Gastroesophageal sphincter (tissue), 3 donors: Measurements from ENCODE around the gene NCK2.

Experiments used
- CTCF ChIP-seq, 4 experiments: fragments of 200-600 bp in 2 of 4; fragments of 450-650 bp in 2 of 4; sonication (generic) in 1 of 4; IDR thresholded peaks; one replicate each; pipeline ENCODE4 v1.5.1; 2017 to 2019; ENCODE audit warnings: antibody characterized with exemption in 4 of 4, mild to moderate bottlenecking in 2 of 4, moderate library complexity in 2 of 4
- EP300 ChIP-seq: sonication (generic); formaldehyde crosslinking; IDR thresholded peaks from one replicate; pipeline ENCODE4 v1.6.1; 2017; ENCODE audit warnings: antibody characterized with exemption, mild to moderate bottlenecking
- POLR2A ChIP-seq, 2 donors: fragments of 450-650 bp; IDR thresholded peaks; one replicate each; pipeline ENCODE4 v1.6.1; 2017; ENCODE audit warnings: antibody characterized with exemption in 2 of 2, mild to moderate bottlenecking in 2 of 2, moderate library complexity in 1 of 2
- POLR2AphosphoS5 ChIP-seq: sonication (generic); formaldehyde crosslinking; IDR thresholded peaks from one replicate; pipeline ENCODE4 v1.6.1; 2017; ENCODE audit warnings: antibody characterized with exemption

GRCh38 chr2:105888625-105889024 is 143.9 kb downstream of the NCK2 start:
- TF ChIP-seq CTCF (IDR thresholded peaks at IDR 0.05) (no peak), POLR2AphosphoS5 (no peak), EP300 (no peak), POLR2A (IDR thresholded peaks at IDR 0.05) (no peak)
